A673 (cell line): Measurements from ENCODE around the gene LORICRIN. TPM values are rescaled to one million over a fixed set of nuclear protein-coding genes. Genes with fewer than 3 reads are reported as not detected.

Experiments used
- BruUV-seq: library from RNA; stranded (reverse); fragments of 400-500 nt; replicated peaks from 2 replicates; lab custom pipeline; 2021; lab: Mats Ljungman, UMichigan
- CTCF ChIA-PET: fragments of 300-600 bp; sonication (Branson Sonifier 250); formaldehyde crosslinking; loops from one replicate; lab custom pipeline; 2022; ENCODE audit warnings: antibody characterized with exemption; lab: Charles Lee
- POLR2A ChIA-PET: fragments of 300-600 bp; sonication (Branson Sonifier 250); formaldehyde crosslinking; loops from one replicate; lab custom pipeline; 2022; ENCODE audit warnings: antibody characterized with exemption; ENCODE audit not compliant: low non-redundant PET; lab: Charles Lee
- DNase-seq: peaks from one replicate; pipeline ENCODE4 v3.0.0-alpha.2; 2015; ENCODE audit warnings: low spot score
- H3K27ac ChIP-seq: fragments of 200-600 bp; sonication (generic); 2 replicates; pipeline ENCODE4 v1.5.1; 2016; ENCODE audit warnings: mixed run types, low read depth, mild to moderate bottlenecking, mixed read lengths, antibody characterized with exemption, low read length; ENCODE audit not compliant: poor library complexity, severe bottlenecking
- H3K27me3 ChIP-seq: fragments of 200-600 bp; sonication (generic); replicated peaks from 2 replicates; pipeline ENCODE4 v1.6.1; 2017; ENCODE audit warnings: mixed run types, low read depth, mild to moderate bottlenecking, mixed read lengths, antibody characterized with exemption, low read length; ENCODE audit not compliant: insufficient read depth, poor library complexity
- H3K36me3 ChIP-seq: fragments of 200-600 bp; sonication (generic); 2 replicates; pipeline ENCODE4 v1.6.1; 2016; ENCODE audit warnings: mixed run types, mild to moderate bottlenecking, mixed read lengths, antibody characterized with exemption, low read length; ENCODE audit not compliant: insufficient read depth, poor library complexity, severe bottlenecking
- H3K4me1 ChIP-seq: fragments of 200-600 bp; sonication (generic); 2 replicates; pipeline ENCODE4 v1.6.1; 2017; ENCODE audit warnings: mixed run types, mild to moderate bottlenecking, mixed read lengths, antibody characterized with exemption, low read length; ENCODE audit not compliant: insufficient read depth, poor library complexity, severe bottlenecking
- H3K4me3 ChIP-seq: fragments of 200-600 bp; sonication (generic); 2 replicates; pipeline ENCODE4 v1.5.1; 2016; ENCODE audit warnings: low read depth, mixed run types, mild to moderate bottlenecking, mixed read lengths, low read length; ENCODE audit not compliant: poor library complexity, severe bottlenecking
- H3K9me3 ChIP-seq: fragments of 200-600 bp; sonication (generic); 2 replicates; pipeline ENCODE4 v1.6.1; 2016; ENCODE audit warnings: mixed run types, low read depth, mild to moderate bottlenecking, mixed read lengths, antibody characterized with exemption, low read length; ENCODE audit not compliant: poor library complexity, severe bottlenecking
- CTCF ChIP-seq: fragments of 300-800, 200-600 bp; sonication (generic); conservative IDR thresholded peaks from 2 replicates; pipeline ENCODE4 v1.5.1; 2017; ENCODE audit warnings: low read depth, mild to moderate bottlenecking, antibody characterized with exemption, low read length, moderate library complexity, mixed read lengths
- EZH2 ChIP-seq: fragments of 200-600 bp; sonication (generic); IDR thresholded peaks from 2 replicates; pipeline ENCODE4 v1.6.1; 2017; ENCODE audit warnings: borderline replicate concordance, low read depth, mild to moderate bottlenecking, mixed read lengths, antibody characterized with exemption, low read length; ENCODE audit not compliant: poor library complexity, severe bottlenecking
- intact Hi-C: fragments of 100-400 bp; cut with micrococcal nuclease; formaldehyde crosslinking; loops from one replicate; pipeline ENCODE4 v1.10.0; 2022; ENCODE audit not compliant: unreplicated experiment
- total RNA-seq: library from RNA; stranded (reverse); gene quantifications from 2 replicates; pipeline ENCODE4 v1.2.3, GENCODE V29; 2021

Gene LORICRIN
- total RNA-seq, 1 experiment from 2014 or later: not detected

GRCh38 chr1:153250166-153250565, 9.3 kb upstream of the LORICRIN start:
- Histone ChIP-seq H3K4me1 (no peaks in the 10 kb centered on the region), H3K9me3 (no peaks in the 10 kb centered on the region), H3K36me3 (no peaks in the 10 kb centered on the region), H3K27ac (no peak overlapping the region), H3K27me3 (peaks cover 6% of the 10 kb centered on the region), H3K4me3 (no peak overlapping the region)
- no peak for TF ChIP-seq CTCF
- no peak for TF ChIP-seq EZH2
- POLR2A ChIA-PET: no interaction called here
- no TSS peak for BruUV-seq
- intact Hi-C loops: no loop called here
- CTCF ChIA-PET: no interaction called here
- DNase-seq: no peak

- Histone ChIP-seq H3K9me3 (no peaks in the 10 kb centered on the region), H3K27ac (no peak overlapping the region), H3K4me1 (no peaks in the 10 kb centered on the region), H3K4me3 (no peak overlapping the region), H3K27me3 (peaks cover 6% of the 10 kb centered on the region), H3K36me3 (no peaks in the 10 kb centered on the region)
- intact Hi-C loops: no loop called here
- ChIA-PET CTCF (no interaction called here), POLR2A (no interaction called here)
- no TSS peak for BruUV-seq
- no peak for TF ChIP-seq EZH2
- TF ChIP-seq CTCF: no peak
- no peak for DNase-seq
Measured at GRCh38 chr1:153251087-153251486, 8.4 kb upstream of the LORICRIN start.

GRCh38 chr1:153251562-153251961, 7.9 kb upstream of the LORICRIN start:
- no peak for DNase-seq
- Histone ChIP-seq H3K9me3 (no peaks in the 10 kb centered on the region), H3K4me1 (no peaks in the 10 kb centered on the region), H3K36me3 (no peaks in the 10 kb centered on the region), H3K27me3 (peaks cover 6% of the 10 kb centered on the region), H3K4me3 (no peak overlapping the region), H3K27ac (no peak overlapping the region)
- CTCF ChIA-PET: no interaction called here
- POLR2A ChIA-PET: no interaction called here
- no TSS peak for BruUV-seq
- intact Hi-C loops: no loop called here
- TF ChIP-seq CTCF (no peak), EZH2 (no peak)
